Calu3 (cell line): ENCODE results near the gene FES. TPM values are rescaled to one million over a fixed set of nuclear protein-coding genes. Genes with fewer than 3 reads are reported as not detected.

ENCODE experiments used
- BruUV-seq: library from RNA; stranded (reverse); fragments of 400-500 nt; replicated peaks from 2 replicates; lab custom pipeline; 2021; lab: Mats Ljungman, UMichigan
- CTCF ChIA-PET: fragments of 300-600 bp; sonication (Branson Sonifier 250); formaldehyde crosslinking; loops from one replicate; lab custom pipeline; 2022; ENCODE audit warnings: antibody characterized with exemption; lab: Charles Lee
- DNase-seq: peaks from one replicate; pipeline ENCODE4 v3.0.0; 2022
- H3K27ac Mint-ChIP-seq: one replicate; pipeline ENCODE4 v1.8.0; 2022; ENCODE audit warnings: mixed read lengths; ENCODE audit not compliant: unreplicated experiment
- H3K27me3 Mint-ChIP-seq: one replicate; pipeline ENCODE4 v1.8.0; 2022; ENCODE audit warnings: mixed read lengths; ENCODE audit not compliant: unreplicated experiment
- H3K36me3 Mint-ChIP-seq: one replicate; pipeline ENCODE4 v1.8.0; 2022; ENCODE audit warnings: mild to moderate bottlenecking, moderate library complexity, mixed read lengths; ENCODE audit not compliant: insufficient read depth, unreplicated experiment
- H3K4me1 Mint-ChIP-seq: one replicate; pipeline ENCODE4 v1.8.0; 2022; ENCODE audit warnings: mild to moderate bottlenecking, low read depth, mixed read lengths; ENCODE audit not compliant: unreplicated experiment
- H3K4me3 Mint-ChIP-seq: one replicate; pipeline ENCODE4 v1.8.0; 2022; ENCODE audit warnings: mild to moderate bottlenecking, low read depth, moderate library complexity, mixed read lengths; ENCODE audit not compliant: unreplicated experiment
- H3K9me3 Mint-ChIP-seq: one replicate; pipeline ENCODE4 v1.8.0; 2022; ENCODE audit warnings: low read depth, mixed read lengths; ENCODE audit not compliant: unreplicated experiment
- CTCF ChIP-seq: fragments of 200-600 bp; IDR thresholded peaks from one replicate; pipeline ENCODE4 v1.8.0; 2022; ENCODE audit warnings: antibody characterized with exemption; ENCODE audit not compliant: unreplicated experiment
- intact Hi-C: fragments of 100-400 bp; cut with micrococcal nuclease; formaldehyde crosslinking; loops from one replicate; pipeline ENCODE4 v1.10.0; 2022; ENCODE audit not compliant: unreplicated experiment
- total RNA-seq: library from RNA; stranded (reverse); gene quantifications from 2 replicates; pipeline ENCODE4 v1.2.3, GENCODE V29; 2022

The FES gene
- total RNA-seq, 1 experiment from 2014 or later, result 1.7 TPM

- BruUV-seq, result no TSS peak
- Mint-ChIP-seq H3K9me3 (no peaks in the 10 kb centered on the region), H3K27ac (no peak overlapping the region), H3K4me3 (no peak overlapping the region), H3K27me3 (no peaks in the 10 kb centered on the region), H3K4me1 (no peaks in the 10 kb centered on the region), H3K36me3 (peaks cover 57% of the 10 kb centered on the region)
- CTCF ChIA-PET, result no interaction called here
- no peak for TF ChIP-seq CTCF
- DNase-seq, result no peak
- intact Hi-C loops, result no loop called here
These were observed 58.2 kb downstream of the FES start for GRCh38 chr15:90942354-90943120.

- intact Hi-C loops, result no loop called here
These were observed 60.8 kb downstream of the FES start for GRCh38 chr15:90945091-90945490.

More at GRCh38 chr15:90945091-90945490, 60.8 kb downstream of the FES start:
- no peak for TF ChIP-seq CTCF
- Mint-ChIP-seq H3K27me3 (no peaks in the 10 kb centered on the region), H3K4me3 (no peak overlapping the region), H3K36me3 (peaks cover 65% of the 10 kb centered on the region), H3K4me1 (no peaks in the 10 kb centered on the region), H3K9me3 (no peaks in the 10 kb centered on the region), H3K27ac (no peak overlapping the region)
- BruUV-seq, result no TSS peak
- DNase-seq, result no peak
- CTCF ChIA-PET, result interaction anchor here (1.1 kb wide), 1 partner anchor 359 kb away, joined by 6 read pairs; no protein-coding TSS in a partner anchor

Other genes with a start within 250 kb of the FES start
- gene BLM, start 167.2 kb upstream of the FES start, total RNA-seq, result 26.7 and 31.8 TPM in 2 replicates
- gene FURIN, start 15.9 kb upstream of the FES start, total RNA-seq, result 61.7 and 76.6 TPM in 2 replicates
- gene MAN2A2, start 18.8 kb downstream of the FES start, total RNA-seq, result 56.1 and 58.5 TPM in 2 replicates
- 25.1 and 26.7 TPM in 2 replicates for gene HDDC3, start 48.0 kb downstream of the FES start, total RNA-seq
- 66.5 and 66.7 TPM in 2 replicates for gene UNC45A, start 50.8 kb downstream of the FES start, total RNA-seq
- 39.3 and 42.6 TPM in 2 replicates for gene RCCD1, start 70.4 kb downstream of the FES start, total RNA-seq
- 208 and 260 TPM in 2 replicates for gene PRC1, start 110.0 kb downstream of the FES start, total RNA-seq
- 18.4 and 21.9 TPM in 2 replicates for gene VPS33B, start 138.1 kb downstream of the FES start, total RNA-seq
- 1.4 and 2.2 TPM in 2 replicates for gene SV2B, start 215.8 kb downstream of the FES start, total RNA-seq